Esophagus squamous epithelium (tissue), 5 donors: Measurements from ENCODE around the gene GALNT2. TPM values are rescaled to one million over a fixed set of nuclear protein-coding genes. Genes with fewer than 3 reads are reported as not detected.

Source experiments
- DNase-seq: peaks from one replicate; lab custom pipeline; 2025; lab: John Stamatoyannopoulos, UW
- H3K27ac ChIP-seq, 4 donors: fragments of 200-600 bp; sonication (generic); one replicate each; pipeline ENCODE4 v1.5.1; 2016 to 2019; ENCODE audit warnings: mild to moderate bottlenecking in 1 of 4
- H3K27me3 ChIP-seq, 4 donors: fragments of 200-600 bp; sonication (generic); 1 replicate in 3 of 4; 2 replicates in 1 of 4; pipeline versions ENCODE4 v1.5.1 to v1.6.0; 2017 to 2021; ENCODE audit warnings: antibody characterized with exemption in 1 of 4
- H3K36me3 ChIP-seq, 3 donors: fragments of 200-600 bp; sonication (generic); one replicate each; pipeline ENCODE4 v1.5.1; 2016 to 2019
- H3K4me1 ChIP-seq, 3 donors: fragments of 200-600 bp; sonication (generic); one replicate each; pipeline ENCODE4 v1.5.1; 2017 to 2019
- H3K4me3 ChIP-seq, 4 donors: fragments of 200-600 bp; sonication (generic); 1 replicate in 3 of 4; 2 replicates in 1 of 4; pipeline ENCODE4 v1.5.1; 2016 to 2019; ENCODE audit warnings: mild to moderate bottlenecking in 2 of 4, moderate library complexity in 1 of 4
- H3K9me3 ChIP-seq, 3 donors: fragments of 200-600 bp; sonication (generic); one replicate each; pipeline ENCODE4 v1.5.1; 2016 to 2019
- CTCF ChIP-seq, 6 experiments: fragments of 450-650 bp in 4 of 6; fragments of 200-600 bp in 2 of 6; sonication (generic) in 2 of 6; IDR thresholded peaks; one replicate each; pipeline ENCODE4 v1.5.1; 2016 to 2019; ENCODE audit warnings: antibody characterized with exemption in 6 of 6, mild to moderate bottlenecking in 4 of 6, moderate library complexity in 4 of 6
- POLR2A ChIP-seq, 4 donors: fragments of 450-650 bp; IDR thresholded peaks; one replicate each; pipeline ENCODE4 v1.6.1; 2017; ENCODE audit warnings: antibody characterized with exemption in 4 of 4, mild to moderate bottlenecking in 4 of 4, moderate library complexity in 3 of 4
- WGBS, 2 donors: methylation state at CpG; one replicate each; pipeline ENCODE4 v1.1.5; 2018; 5-methylcytosine and 5-hydroxymethylcytosine counted together
- intact Hi-C: fragments of 100-400 bp; cut with DNase I; formaldehyde crosslinking; loops from one replicate; pipeline ENCODE4 v1.15.0; 2022
- total RNA-seq, 4 donors: library from RNA; depleted of rRNA; stranded (reverse); fragments of >200 nt; gene quantifications; one replicate each; pipeline ENCODE4 v1.1.0, GENCODE V29; 2016
- donor health status: DM: yes; HTN: yes; CAD: no.

GALNT2 gene
- total RNA-seq, 4 donors from 2014 or later: 25.8 to 36.2 (median 31.0) TPM

DNA sequence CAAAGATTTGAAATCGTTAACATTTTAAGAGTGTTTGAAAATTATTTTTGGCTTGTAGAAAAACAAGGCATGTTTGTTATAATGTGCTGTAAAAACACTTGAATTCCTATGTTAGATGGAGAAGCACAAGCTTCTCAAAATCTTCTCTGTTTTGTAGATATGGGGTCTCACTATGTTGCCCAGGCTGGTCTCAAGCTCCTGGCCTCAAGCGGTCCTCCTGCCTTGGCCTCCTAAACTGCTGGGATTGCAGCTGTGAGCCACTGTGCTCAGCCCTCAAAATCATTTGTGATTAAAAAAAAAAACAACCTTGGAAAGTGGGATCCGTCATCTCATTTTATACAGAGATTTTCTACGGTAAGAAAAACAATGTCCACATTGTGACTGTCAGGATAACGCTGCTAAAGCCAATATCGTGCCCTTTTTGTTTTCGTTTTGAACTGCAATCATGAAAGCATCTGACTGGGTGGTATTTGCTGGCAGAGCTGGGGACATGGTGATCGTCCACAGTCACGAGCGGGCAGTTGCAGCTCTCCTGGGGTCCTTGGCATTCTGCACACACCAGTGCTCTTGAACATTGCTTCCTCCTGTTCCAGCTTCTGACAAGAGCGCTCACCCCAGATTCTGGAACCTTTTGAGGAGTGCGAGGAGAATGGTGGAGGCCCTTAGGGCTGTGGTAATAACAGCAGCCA is 246.6 kb downstream of the GALNT2 start:
- Histone ChIP-seq H3K27ac (no peak overlapping the region), H3K4me1 (peaks cover 0 to 5% (median 0%) of the 10 kb centered on the region in 3 donors), H3K9me3 (no peaks in the 10 kb centered on the region), H3K4me3 (no peak overlapping the region), H3K36me3 (no peaks in the 10 kb centered on the region), H3K27me3 (peaks cover 0 to 26% (median 0%) of the 10 kb centered on the region in 4 donors)
- WGBS, 2 donors: 60 to 77% methylated on average over 7 to 10 of the region's 12 CpGs
- TF ChIP-seq CTCF (IDR thresholded peaks at IDR 0.05) (no peak), POLR2A (IDR thresholded peaks at IDR 0.05) (no peak)
- DNase-seq: no peak
- intact Hi-C loops: loop anchor here (10.0 kb wide), 1 partner anchor 649 kb away; no protein-coding TSS in a partner anchor

- H3K4me3 ChIP-seq: no peak overlapping the region
- no peak for DNase-seq
- peaks cover 0 to 5% (median 0%) of the 10 kb centered on the region in 3 donors for H3K4me1 ChIP-seq
- intact Hi-C loops: loop anchor here (10.0 kb wide), 1 partner anchor 649 kb away; no protein-coding TSS in a partner anchor
- 78 to 88% methylated on average over 8 of the region's 8 CpGs for WGBS, 2 donors
- H3K9me3 ChIP-seq: no peaks in the 10 kb centered on the region
- TF ChIP-seq CTCF (IDR thresholded peaks at IDR 0.05) (no peak), POLR2A (IDR thresholded peaks at IDR 0.05) (no peak)
- no peak overlapping the region for H3K27ac ChIP-seq
- H3K36me3 ChIP-seq: no peaks in the 10 kb centered on the region
- peaks cover 0 to 27% (median 0%) of the 10 kb centered on the region in 4 donors for H3K27me3 ChIP-seq
Observed at GRCh38 chr1:230314142-230314470, 247.1 kb downstream of the GALNT2 start.

GRCh38 chr1:230315099-230315498 is 248.1 kb downstream of the GALNT2 start:
- Histone ChIP-seq H3K36me3 (no peaks in the 10 kb centered on the region), H3K27me3 (peaks cover 0 to 27% (median 0%) of the 10 kb centered on the region in 4 donors), H3K4me1 (peaks cover 0 to 5% (median 0%) of the 10 kb centered on the region in 3 donors), H3K9me3 (no peaks in the 10 kb centered on the region), H3K27ac (no peak overlapping the region), H3K4me3 (no peak overlapping the region)
- 88% methylated on average over 4 of the region's 6 CpGs; no CpG with 5 or more reads in 1 of the 2 donors for WGBS, 2 donors
- DNase-seq: no peak
- no peak for TF ChIP-seq CTCF (IDR thresholded peaks at IDR 0.05)
- no peak for TF ChIP-seq POLR2A (IDR thresholded peaks at IDR 0.05)
- intact Hi-C loops: loop anchor here (10.0 kb wide), 1 partner anchor 650 kb away; no protein-coding TSS in a partner anchor

- H3K27ac ChIP-seq: no peak overlapping the region
- no peak for DNase-seq
- no peak overlapping the region for H3K4me3 ChIP-seq
- intact Hi-C loops: loop anchor here (10.0 kb wide), 1 partner anchor 652 kb away; no protein-coding TSS in a partner anchor
- H3K27me3 ChIP-seq: peaks cover 0 to 27% (median 0%) of the 10 kb centered on the region in 4 donors
- WGBS, 2 donors: 76 to 87% methylated on average over 15 to 16 of the region's 23 CpGs
- H3K9me3 ChIP-seq: no peaks in the 10 kb centered on the region
- H3K4me1 ChIP-seq: no peaks in the 10 kb centered on the region
- TF ChIP-seq POLR2A (IDR thresholded peaks at IDR 0.05) (no peak), CTCF (IDR thresholded peaks at IDR 0.05) (no peak)
- H3K36me3 ChIP-seq: no peaks in the 10 kb centered on the region
Observed at GRCh38 chr1:230316864-230317745, 250.1 kb downstream of the GALNT2 start.
